Measurements from ENCODE around the gene VSIR.

VSIR gene

GRCh38 chr10:71806704-71807556 lies 33.6 kb upstream of the VSIR start:
- no peak for DNase-seq (ENCODE audit: low spot score)

DNA sequence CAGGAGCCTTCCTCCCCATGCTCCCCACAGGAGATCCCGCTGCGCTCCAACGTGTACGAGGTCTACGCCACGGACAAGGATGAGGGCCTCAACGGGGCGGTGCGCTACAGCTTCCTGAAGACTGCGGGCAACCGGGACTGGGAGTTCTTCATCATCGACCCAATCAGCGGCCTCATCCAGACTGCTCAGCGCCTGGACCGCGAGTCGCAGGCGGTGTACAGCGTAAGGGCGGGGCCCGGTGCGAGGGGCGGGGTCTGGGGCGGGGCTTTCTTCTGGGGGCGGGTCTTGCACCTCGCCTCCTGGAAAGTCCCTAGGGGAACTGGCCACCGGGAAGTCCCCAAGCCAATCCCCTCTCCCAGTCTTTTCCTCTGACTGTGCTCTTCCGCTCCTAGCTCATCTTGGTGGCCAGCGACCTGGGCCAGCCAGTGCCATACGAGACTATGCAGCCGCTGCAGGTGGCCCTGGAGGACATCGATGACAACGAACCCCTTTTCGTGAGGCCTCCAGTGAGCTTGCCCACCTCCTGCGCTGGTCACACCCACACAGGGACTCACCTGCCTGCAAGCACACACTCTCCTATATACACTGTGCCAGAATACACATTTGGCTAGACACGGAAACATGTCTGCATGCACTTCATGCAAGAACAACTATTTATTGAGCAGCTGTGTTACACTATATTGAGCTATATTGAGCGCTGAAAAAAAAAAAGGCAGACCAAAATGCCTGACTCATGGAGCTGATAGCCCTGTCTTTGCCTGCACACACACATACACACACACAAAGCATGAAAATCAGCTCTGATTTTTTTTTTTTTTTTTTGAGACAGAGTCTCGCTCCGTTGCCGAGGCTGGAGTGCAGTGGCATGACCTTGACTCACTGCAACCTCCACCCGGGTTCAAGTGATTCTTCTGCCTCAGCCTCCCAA lies 32.7 kb upstream of the VSIR start:
- no peak for DNase-seq (ENCODE audit: low spot score)

GRCh38 chr10:71804077-71804476 lies 30.8 kb upstream of the VSIR start:
- no peak for DNase-seq (ENCODE audit: low spot score)

GRCh38 chr10:71802715-71803488 lies 29.6 kb upstream of the VSIR start:
- DNase-seq (ENCODE audit: low spot score) = no peak

GRCh38 chr10:71802235-71802634 lies 28.9 kb upstream of the VSIR start:
- DNase-seq (ENCODE audit: low spot score) = no peak

GRCh38 chr10:71801361-71801760 lies 28.0 kb upstream of the VSIR start:
- DNase-seq (ENCODE audit: low spot score) = no peak

- DNase-seq (ENCODE audit: low spot score) = no peak
Observed at GRCh38 chr10:71799608-71800453, 26.5 kb upstream of the VSIR start.

- DNase-seq (ENCODE audit: low spot score) = no peak
Observed at GRCh38 chr10:71799112-71799511, 25.8 kb upstream of the VSIR start.

DNA sequence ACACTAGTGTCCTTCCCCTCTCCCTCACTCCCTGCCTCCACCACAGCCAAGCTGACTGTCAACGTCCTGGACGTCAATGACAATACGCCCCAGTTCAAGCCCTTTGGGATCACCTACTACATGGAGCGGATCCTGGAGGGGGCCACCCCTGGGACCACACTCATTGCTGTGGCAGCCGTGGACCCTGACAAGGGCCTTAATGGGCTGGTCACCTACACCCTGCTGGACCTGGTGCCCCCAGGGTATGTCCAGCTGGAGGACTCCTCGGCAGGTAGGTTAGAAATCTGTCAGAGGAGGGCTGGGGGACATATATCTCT lies 24.9 kb upstream of the VSIR start:
- no peak for DNase-seq (ENCODE audit: low spot score)

GRCh38 chr10:71797533-71798307 lies 24.4 kb upstream of the VSIR start:
- DNase-seq (ENCODE audit: low spot score) = no peak

DNA sequence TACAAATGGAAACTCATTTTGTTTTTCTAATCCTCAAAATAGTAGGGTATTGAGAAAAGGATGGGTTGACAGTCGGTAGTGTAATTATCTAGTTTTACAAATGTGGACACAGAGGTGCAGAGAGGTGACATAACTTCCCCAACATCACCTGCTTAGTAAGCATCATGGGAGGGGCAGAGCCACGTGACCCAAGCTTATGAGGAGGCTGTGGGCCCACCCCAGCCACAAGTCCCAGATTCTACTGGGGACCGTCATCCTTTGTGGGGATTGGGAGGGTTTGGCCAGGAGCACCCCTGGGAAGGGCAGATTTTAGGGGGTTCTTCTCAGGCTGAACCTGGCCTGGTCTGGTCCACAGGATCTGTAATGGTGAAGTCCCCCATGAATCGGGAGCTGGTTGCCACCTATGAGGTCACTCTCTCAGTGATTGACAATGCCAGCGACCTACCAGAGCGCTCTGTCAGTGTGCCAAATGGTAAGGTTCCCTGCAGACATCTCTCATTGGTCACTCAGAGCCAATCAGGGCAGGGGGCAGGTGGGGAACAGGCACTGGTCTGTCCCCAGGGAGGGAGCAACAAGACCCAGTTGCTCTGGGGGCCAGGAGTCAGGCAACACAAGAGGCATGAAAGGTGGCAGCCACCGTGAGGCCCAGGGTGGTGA lies 23.6 kb upstream of the VSIR start:
- DNase-seq (ENCODE audit: low spot score) = no peak

DNA sequence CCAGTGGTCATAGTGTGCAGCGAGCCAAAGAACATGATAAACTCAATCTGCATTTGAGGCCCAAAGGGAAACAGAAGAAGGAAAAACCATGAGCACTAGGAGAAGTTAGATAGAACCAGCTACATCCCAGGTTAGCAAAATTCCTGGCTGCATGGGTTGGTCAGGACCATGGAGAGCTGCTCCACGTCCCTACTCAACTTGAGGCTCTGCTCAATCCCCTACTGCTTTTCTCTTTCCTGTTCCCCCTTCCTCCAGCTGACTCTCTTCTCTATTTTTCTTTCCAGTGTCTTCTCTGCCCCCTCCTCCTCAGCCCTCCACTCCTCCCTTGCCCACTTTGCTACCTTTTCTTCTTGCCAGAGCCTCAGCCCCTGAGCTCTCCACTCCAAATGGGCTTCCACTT lies 21.9 kb upstream of the VSIR start:
- DNase-seq (ENCODE audit: low spot score) = no peak

- no peak for DNase-seq (ENCODE audit: low spot score)
Observed at GRCh38 chr10:71790749-71791440, 17.6 kb upstream of the VSIR start.

GRCh38 chr10:71789871-71790270 lies 16.6 kb upstream of the VSIR start:
- no peak for DNase-seq (ENCODE audit: low spot score)

GRCh38 chr10:71788954-71789353 lies 15.6 kb upstream of the VSIR start:
- no peak for DNase-seq (ENCODE audit: low spot score)

DNA sequence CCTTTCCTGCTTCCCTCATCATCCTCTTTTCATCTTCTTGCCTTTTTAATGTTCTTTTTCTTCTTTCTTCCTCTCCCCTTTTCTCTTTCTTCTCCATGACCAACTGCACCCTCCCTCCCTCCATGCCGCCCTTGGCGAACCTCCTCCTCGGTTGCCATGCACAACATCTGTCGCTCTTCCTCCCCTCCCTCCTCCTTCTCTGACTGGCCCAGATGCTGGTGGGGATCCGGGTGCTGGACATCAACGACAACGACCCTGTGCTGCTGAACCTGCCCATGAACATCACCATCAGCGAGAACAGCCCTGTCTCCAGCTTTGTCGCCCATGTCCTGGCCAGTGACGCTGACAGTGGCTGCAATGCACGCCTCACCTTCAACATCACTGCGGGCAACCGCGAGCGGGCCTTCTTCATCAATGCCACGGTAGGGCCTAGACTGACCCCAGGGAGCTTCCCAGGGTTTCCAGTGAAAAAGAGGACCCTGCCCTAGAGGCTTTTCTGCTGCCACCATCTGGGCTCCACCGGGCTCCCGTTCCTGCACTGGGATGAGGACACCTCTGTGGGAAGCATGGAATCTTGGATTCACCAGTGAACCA lies 11.5 kb upstream of the VSIR start:
- DNase-seq (ENCODE audit: low spot score) = no peak

GRCh38 chr10:71783917-71784678 lies 10.8 kb upstream of the VSIR start:
- no peak for DNase-seq (ENCODE audit: low spot score)

DNA sequence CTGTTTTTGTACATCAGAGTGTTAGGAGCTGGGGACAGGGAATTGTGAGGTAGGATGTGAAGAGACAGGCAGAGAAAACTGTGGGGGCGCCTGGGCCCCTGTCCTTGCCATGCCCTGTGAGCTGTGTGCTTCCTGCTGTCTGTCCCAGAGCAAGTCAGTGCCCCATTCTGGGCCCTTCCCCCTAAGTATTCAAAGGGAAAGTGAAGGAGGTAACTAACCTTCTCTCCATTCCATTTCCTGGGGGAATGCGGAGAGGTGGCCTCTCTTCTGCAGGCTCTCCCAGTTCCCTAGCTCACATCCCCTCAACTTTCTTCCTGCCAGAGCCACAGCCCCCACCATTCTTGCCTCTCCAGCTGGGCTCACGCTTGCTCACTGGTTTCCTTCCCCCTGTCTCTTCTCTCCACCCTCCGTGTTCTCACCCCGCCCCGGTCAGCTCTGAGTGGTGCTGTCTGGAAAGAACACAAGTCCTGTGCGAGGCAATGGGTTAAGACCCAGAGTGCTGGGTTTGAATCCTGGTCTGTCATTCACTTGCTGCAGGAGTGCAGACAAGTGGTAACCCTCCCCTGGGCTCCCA lies 9.7 kb upstream of the VSIR start:
- DNase-seq (ENCODE audit: low spot score) = no peak
